IPS-NIHi7 (cell line): Measurements from ENCODE around the gene KLK10.

ENCODE experiments used
- DNase-seq: peaks from one replicate; pipeline ENCODE4 v3.0.0; 2012; ENCODE audit warnings: mixed read lengths; ENCODE audit errors: extremely low spot score

KLK10 gene

DNA sequence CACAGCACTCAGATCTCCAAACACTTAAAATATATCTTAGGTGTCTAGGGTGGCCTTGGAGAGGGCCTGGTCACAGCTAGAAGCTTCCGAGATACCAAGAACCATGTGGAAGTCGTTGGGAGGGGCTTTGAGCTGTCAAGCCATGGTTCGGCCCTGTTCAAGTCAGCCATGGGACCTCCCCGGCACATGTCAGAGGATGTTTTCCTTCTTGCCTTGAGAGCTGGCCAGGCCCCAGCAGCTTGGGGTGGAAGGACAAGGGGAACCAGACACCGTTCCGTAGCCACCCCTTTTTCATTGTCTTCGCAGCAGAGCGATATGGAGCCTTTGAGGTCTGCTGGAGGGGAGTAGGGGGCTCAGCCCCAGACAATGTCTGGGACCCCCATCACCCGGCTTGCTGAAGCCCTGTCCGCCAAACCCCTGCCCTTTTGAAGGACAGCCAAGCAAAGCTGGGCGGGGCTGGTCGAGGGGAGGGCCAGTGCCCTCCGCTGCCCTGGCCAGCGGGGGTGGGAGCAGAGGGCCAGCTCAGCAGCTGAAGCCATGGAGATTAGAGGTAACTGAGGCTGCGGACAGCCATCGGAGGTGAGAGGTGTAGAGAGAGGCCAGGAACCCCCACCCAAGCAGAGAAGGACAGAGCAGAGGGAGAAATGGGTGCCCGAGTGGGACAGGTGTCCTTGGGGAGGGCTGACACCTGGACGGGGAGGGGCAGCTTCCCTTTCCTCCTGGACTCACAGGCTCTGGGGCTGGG is 6.5 kb upstream of the KLK10 start:
- DNase-seq, result no peak

DNA sequence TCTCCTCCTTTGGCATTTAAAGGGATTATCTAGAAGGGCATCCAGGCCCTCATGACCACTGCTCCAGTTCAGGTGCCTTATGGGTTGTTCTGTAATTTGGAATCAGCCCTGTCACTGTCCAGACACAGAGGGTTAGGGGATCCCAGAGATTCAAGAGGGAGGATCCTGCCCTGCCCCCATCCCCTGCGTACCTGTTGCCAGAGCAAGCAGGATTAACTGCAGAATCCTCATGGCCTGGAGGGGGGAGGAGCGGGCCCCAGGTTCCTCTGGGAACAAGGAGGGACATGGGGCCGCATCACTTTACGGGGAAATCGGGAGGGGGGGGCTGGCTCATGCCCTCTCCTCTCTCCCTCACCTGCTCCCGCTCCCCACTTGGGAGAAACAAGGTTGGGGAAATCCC is 5.9 kb upstream of the KLK10 start:
- DNase-seq, result no peak

DNA sequence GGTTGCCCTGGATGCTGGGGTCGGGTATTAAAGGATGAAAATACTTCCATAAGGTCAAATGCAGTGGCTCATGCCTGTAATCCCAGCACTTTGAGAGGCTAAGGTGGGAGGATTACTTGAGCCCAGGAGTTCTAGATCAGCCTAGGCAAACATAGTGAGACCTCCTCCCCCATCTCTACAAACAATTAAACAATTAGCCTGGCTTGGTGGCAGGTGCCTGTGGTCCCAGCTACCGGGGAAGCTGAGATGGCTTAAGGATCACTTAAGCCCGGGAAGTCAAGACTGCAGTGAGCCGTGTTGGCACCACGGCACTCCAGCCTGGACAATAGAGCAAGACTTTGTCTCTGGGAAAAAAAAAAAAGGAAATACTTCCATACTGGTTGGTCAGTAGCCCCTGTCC is 5.4 kb upstream of the KLK10 start:
- DNase-seq, result no peak

GRCh38 chr19:51023946-51024345 is 4.4 kb upstream of the KLK10 start:
- no peak for DNase-seq

- DNase-seq, result no peak
These were observed 3.0 kb upstream of the KLK10 start for GRCh38 chr19:51022526-51022925.

DNA sequence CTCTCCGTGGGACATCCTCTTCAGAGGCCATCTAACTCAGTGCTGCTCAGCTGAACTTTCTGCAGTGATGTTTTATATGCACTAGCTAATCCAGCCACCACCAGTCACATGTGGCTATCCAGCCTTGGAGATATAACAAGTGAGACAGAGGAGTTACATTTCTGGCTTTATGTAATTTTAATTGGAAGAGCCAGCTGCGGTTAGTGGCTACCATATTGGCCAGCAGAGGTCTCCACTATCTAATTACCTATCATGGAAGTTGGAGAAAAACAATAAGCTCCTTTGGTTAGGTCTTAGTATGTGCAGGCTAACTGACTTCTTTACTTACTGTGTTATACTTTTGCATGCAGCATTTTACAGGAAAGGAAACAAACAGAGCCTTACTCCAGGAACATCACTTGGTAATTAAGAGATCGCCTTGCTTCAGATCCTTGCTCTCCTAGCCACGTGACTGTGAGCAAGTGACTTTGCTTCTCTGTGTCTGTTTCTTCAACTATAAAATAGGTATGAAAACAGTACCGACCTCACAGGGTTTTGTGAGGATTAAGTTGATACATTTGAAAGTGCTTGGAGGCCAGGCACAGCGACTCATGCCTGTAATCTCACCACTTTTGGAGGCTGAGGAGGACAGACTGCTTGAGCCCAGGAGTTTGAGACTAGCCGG is 1.6 kb upstream of the KLK10 start:
- no peak for DNase-seq

- DNase-seq, result no peak
These were observed 565 bp downstream of the KLK10 start for GRCh38 chr19:51018745-51019543.

DNA sequence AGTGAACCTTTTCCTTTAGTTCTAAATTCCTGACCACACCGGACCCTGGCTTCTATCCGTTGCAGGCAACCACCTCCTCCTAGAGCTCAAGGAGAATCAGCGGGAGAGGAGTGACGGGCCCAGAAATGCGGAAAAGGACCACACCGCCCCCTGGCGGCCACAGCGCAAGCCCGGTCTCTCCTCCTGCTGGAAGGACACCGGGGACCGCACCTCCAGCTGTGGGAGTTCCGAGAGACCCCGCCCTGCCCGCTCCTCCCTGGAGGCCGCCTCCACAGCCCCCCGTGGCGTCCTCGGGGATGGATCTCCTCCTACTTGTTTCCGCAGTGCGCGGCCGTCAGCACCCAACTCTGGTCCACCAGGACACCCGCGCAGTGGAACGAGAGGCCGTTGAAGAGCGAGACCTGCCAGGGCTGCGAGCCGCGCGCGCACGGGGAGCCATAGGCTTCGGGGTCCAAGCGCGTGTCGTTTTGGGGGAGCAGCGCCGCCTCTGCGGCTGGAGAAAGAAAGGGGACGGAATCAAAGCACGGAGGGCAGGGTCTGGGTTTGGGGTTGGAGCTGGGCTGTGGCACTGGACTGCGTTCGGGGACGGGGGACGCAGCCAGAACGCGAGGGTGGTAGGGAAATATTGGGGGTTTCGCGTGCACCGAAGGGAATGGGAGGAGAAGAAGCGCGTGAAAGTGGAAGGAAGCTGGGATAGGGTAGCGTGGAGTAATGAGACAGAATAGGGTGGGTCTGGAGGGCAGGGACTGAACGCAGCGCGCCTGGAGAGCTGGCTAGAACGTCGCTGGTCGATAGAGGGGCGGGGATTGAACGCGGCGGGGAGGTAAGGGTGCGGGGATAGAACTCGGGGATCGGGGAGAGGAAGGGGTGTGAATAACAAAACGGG is 2.5 kb downstream of the KLK10 start:
- DNase-seq, result peak; percentile 93

GRCh38 chr19:51015691-51016267 is 3.7 kb downstream of the KLK10 start:
- DNase-seq, result no peak

DNA sequence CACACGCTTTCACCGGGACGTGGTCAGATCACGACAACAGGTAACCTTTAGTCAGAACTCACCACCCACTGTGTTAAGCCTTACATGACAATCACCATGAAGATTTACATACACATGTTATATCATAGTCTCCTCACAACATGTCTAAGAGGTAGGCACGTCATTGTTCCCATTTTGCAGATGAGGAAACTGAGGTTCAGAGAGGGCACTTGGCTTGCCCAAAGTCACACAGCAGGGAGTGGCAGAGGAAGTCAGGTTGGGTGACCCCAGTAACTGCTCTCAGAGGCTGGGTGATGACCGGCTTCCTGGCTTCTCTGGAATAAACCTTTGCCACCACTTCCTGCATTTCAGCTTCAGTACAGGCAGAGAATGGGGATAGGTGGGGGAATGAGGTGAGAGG is 5.3 kb downstream of the KLK10 start:
- no peak for DNase-seq

DNA sequence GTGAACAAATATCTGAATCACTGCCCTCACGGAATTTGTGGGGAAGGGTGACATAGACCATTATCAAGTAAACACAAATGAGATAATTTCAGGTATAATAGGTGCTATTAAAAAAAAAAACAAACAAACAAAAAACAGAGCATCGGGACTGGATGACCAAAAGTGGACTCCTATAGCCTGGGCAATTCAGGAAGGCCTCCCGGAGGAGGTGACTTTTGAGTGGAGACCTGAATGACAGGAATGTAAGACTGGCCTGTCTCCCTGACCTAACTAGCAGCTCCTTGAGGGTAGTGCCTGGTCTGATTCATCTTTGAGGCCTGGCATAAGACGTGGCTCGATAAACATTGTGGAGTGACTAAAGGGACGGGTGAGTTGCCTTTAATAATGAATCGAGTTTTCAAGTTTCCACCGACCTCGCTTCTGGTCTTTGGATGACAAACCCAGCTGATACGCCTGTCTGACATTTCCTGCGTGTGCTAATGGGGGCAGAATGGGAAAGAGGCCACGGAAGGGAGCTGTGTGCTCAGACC is 6.8 kb downstream of the KLK10 start:
- no peak for DNase-seq

DNA sequence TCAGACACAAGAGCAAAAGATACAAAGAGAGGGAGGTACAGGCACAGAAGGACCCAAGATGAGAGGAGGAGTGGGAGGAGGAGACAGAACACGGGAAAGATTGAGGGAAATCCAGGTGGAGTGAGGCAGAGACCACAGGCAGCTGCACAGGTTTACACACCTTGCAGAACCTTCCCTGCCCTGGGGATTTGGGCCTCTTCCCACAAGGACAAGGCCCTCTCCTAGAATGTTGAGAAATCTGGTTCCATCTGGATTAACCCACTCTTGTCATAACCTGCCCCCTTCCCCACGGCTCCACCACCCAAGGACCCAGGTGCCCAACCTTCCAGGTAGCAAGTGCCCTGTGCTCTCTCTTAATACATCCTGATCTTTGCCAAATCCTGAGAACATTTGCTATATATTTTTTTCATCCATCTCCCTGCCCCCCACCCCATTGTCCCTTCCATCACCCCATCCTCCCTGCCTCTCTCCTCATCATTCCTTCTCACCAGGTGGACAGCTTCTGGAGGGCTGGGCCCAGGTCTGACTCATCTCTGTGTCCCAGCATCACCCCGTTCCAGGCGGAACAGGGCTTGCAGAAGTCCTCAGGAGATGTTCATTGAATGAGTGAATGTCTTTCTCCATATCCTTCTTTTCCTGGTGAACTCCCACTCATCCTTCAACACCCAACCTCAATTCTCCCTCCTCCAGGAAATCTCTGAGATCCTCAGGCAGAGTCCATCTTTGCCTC is 9.3 kb downstream of the KLK10 start:
- DNase-seq, result no peak

GRCh38 chr19:51009061-51009891 is 10.2 kb downstream of the KLK10 start:
- DNase-seq, result no peak

GRCh38 chr19:51007488-51007887 is 12.0 kb downstream of the KLK10 start:
- DNase-seq, result no peak

DNA sequence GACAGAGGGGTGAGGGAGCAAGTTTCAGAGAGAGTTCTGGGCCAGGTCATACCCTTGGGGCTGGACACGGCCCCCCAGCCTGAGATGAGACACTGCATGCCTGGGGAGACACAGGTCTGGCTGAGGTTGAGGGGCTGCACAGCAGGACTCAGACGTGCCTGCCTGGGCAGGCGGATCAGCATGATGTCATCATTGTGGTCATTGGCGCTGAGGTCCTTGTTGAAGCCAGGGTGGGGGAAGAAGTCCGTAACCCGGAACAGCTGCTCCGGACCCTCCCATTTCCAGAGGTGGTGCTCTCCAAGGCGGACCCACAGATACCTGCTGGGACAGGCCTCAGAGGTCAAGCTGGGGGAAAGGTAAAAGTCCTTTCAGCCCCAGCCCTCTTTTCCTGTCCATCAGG is 13.1 kb downstream of the KLK10 start:
- DNase-seq, result no peak

GRCh38 chr19:51005248-51005647 is 14.3 kb downstream of the KLK10 start:
- no peak for DNase-seq

GRCh38 chr19:51003316-51003715 is 16.2 kb downstream of the KLK10 start:
- DNase-seq, result no peak

DNA sequence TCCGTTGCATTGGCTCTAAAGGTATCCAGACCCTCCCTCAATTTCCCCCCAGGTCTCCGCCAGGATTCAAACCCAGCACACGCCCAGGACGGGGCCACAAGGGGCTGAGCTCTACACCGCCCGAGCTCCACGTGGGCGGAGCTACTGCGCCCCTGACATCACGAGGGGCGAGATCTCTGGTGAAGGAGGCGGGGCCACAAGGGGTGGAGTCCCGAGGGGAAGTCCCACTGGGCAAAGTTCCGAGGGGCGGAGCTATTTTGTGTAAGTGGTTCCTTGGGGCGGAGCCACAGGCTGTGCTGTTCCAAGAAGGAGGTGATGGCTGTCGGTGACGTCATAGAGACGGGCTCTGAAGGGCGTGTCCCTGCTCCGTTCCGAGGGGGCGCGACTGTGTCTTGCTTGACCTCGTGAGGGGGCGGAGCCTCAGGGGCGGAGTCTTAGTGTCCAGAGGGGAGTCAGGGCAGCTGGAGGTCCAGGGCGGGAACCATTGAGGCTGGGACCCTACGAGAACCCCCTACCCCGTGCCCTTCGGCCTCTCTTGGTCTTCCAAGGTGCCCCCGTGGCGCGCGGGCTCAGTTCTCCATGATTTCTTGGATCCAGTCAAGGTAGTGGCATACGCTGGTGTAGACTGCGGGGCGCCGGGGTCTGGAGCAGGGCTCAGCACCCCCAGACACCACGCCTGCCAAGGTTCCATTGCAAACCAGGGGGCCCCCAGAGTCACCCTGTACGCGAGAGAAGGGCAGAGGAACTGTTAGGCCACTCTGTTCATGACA is 16.8 kb downstream of the KLK10 start:
- peak; percentile 96 for DNase-seq

GRCh38 chr19:51002089-51002532 is 17.4 kb downstream of the KLK10 start:
- peak; percentile 65 for DNase-seq
